Measurements from ENCODE around the gene ACP1.

Gene ACP1

DNA sequence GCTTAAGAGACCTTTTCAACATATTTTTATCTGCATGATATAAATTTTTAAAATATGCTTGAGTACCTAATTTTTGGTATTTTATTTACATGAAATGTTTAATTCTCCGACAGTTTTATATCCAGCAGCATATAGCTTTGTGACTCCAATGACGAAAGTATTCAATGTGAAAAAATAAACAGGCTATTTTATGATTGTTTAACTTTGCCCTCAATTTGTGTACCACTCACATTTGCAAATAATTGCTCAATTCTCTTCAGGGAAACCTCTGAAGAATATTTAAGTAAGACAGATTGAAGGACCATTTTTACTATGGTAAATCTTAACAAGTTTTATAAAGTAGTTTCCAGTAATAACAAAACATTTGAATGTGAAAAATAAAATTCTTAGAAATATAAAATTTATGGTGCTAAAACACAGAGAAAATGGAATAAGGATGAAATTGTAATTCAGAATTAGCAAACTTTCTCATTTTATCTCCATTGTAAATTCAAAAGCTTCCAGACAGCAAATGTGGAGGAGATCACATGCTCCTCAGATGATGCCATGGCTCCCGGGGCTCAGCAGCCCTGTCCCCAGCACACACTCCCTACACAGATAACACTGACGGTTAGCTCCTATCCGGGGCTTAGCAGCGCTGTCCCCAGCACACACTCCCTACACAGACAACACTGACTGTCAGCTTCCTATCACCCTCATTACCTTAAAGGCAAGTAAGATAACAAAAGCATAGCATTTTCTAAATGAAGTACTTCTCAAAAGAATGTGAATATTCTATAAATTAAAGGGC lies 40.6 kb upstream of the ACP1 start:
- H3F3A ChIP-seq (ENCODE audit: control insufficient read depth, insufficient read depth): no peaks in the 10 kb centered on the region
- no peaks in the 10 kb centered on the region for H3K9me2 ChIP-seq (replicated peaks; ENCODE audit: control insufficient read depth, low read length)
- no peak overlapping the region for H3K4me2 ChIP-seq (ENCODE audit: low read length)
- no peaks in the 10 kb centered on the region for H3K4me1 ChIP-seq (ENCODE audit: control insufficient read depth, low read length)
- TF ChIP-seq, protein P1, sequence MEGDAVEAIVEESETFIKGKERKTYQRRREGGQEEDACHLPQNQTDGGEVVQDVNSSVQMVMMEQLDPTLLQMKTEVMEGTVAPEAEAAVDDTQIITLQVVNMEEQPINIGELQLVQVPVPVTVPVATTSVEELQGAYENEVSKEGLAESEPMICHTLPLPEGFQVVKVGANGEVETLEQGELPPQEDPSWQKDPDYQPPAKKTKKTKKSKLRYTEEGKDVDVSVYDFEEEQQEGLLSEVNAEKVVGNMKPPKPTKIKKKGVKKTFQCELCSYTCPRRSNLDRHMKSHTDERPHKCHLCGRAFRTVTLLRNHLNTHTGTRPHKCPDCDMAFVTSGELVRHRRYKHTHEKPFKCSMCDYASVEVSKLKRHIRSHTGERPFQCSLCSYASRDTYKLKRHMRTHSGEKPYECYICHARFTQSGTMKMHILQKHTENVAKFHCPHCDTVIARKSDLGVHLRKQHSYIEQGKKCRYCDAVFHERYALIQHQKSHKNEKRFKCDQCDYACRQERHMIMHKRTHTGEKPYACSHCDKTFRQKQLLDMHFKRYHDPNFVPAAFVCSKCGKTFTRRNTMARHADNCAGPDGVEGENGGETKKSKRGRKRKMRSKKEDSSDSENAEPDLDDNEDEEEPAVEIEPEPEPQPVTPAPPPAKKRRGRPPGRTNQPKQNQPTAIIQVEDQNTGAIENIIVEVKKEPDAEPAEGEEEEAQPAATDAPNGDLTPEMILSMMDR (IDR thresholded peaks at IDR 0.05; ENCODE audit: low read depth, low read length, poor library complexity, severe bottlenecking): no peak
- TF ChIP-seq EZH2phosphoT487 (IDR thresholded peaks at IDR 0.05; ENCODE audit: borderline replicate concordance, low read length): no peak
- H3K9me3 ChIP-seq (ENCODE audit: control insufficient read depth, insufficient read depth, low read length): no peaks in the 10 kb centered on the region
- no peaks in the 10 kb centered on the region for H3K36me3 ChIP-seq (ENCODE audit: control insufficient read depth, low read length)
- no peak overlapping the region for H3K4me3 ChIP-seq (ENCODE audit: low read length)
- no peaks in the 10 kb centered on the region for H3K79me2 ChIP-seq (ENCODE audit: control insufficient read depth, low read length)
- no peaks in the 10 kb centered on the region for H4K20me1 ChIP-seq (ENCODE audit: control insufficient read depth, insufficient read depth, low read depth, low read length)
- H3K27me3 ChIP-seq (ENCODE audit: control insufficient read depth, low read length): no peaks in the 10 kb centered on the region
- H3K27ac ChIP-seq (ENCODE audit: low read depth, low read length): no peak overlapping the region

DNA sequence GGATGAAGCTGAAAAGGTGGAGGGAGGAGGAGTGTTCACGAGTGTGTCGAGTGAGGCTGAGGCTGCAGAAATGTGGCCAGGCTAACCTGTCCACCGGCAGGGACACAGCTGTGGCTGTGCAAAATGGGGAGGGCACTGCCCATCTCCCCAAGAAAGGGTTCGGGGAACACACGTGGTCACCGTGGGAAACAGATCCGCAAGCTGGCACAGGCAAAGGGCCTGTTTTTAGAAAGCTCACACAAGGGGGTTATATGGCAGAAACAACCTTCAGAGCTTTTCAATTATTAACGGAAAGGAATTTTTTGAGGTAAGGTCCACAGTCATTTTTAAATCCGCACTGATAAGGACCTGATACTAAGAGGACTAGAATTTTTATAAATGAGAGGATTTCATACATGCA lies 36.6 kb upstream of the ACP1 start:
- no peak overlapping the region for H3K4me3 ChIP-seq (ENCODE audit: low read length)
- TF ChIP-seq, protein P1 (IDR thresholded peaks at IDR 0.05; ENCODE audit: low read depth, low read length, poor library complexity, severe bottlenecking): no peak
- TF ChIP-seq EZH2phosphoT487 (IDR thresholded peaks at IDR 0.05; ENCODE audit: borderline replicate concordance, low read length): no peak
- H3K4me2 ChIP-seq (ENCODE audit: low read length): no peak overlapping the region
- no peaks in the 10 kb centered on the region for H3K27me3 ChIP-seq (ENCODE audit: control insufficient read depth, low read length)
- no peaks in the 10 kb centered on the region for H3F3A ChIP-seq (ENCODE audit: control insufficient read depth, insufficient read depth)
- H3K9me3 ChIP-seq (ENCODE audit: control insufficient read depth, insufficient read depth, low read length): no peaks in the 10 kb centered on the region
- no peaks in the 10 kb centered on the region for H3K9me2 ChIP-seq (replicated peaks; ENCODE audit: control insufficient read depth, low read length)
- no peaks in the 10 kb centered on the region for H3K79me2 ChIP-seq (ENCODE audit: control insufficient read depth, low read length)
- H3K27ac ChIP-seq (ENCODE audit: low read depth, low read length): no peak overlapping the region
- H4K20me1 ChIP-seq (ENCODE audit: control insufficient read depth, insufficient read depth, low read depth, low read length): no peaks in the 10 kb centered on the region
- no peaks in the 10 kb centered on the region for H3K4me1 ChIP-seq (ENCODE audit: control insufficient read depth, low read length)
- no peaks in the 10 kb centered on the region for H3K36me3 ChIP-seq (ENCODE audit: control insufficient read depth, low read length)

DNA sequence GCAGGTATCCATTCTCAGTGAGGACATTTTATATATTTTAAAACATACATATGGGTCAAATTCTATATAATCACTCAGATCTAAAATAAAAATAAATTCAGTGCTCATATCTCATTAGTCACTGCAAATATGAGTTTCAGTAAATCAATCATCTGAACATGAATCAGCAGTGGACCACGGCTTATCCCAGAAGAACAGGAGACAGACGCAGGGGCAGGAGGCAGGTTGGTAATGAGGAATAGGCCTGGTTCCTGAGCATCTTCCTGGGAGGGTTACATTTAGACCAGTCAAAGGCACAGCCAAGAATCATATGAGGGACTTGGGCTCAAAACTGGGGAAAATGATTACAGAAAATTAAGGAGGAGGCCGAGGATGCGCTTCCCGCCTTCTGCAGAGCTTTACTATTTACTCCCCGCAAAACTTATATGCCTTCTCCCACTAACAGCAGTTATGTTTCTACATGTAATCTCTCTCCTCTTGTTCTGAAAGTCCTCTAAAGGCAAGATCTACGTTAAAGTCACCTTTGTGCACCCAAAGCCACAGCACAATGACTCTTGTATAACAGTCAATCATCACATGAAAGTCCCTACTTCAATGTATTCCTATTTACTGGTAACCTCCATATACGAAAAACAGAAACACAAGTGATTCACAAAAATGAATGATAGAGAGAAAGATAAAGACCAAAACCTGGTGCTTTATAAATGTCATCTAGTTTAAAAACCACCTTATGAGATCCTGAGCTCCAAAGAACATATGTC lies 36.0 kb upstream of the ACP1 start:
- H3K4me2 ChIP-seq (ENCODE audit: low read length): no peak overlapping the region
- no peaks in the 10 kb centered on the region for H4K20me1 ChIP-seq (ENCODE audit: control insufficient read depth, insufficient read depth, low read depth, low read length)
- no peak overlapping the region for H3K27ac ChIP-seq (ENCODE audit: low read depth, low read length)
- no peaks in the 10 kb centered on the region for H3F3A ChIP-seq (ENCODE audit: control insufficient read depth, insufficient read depth)
- no peaks in the 10 kb centered on the region for H3K9me2 ChIP-seq (replicated peaks; ENCODE audit: control insufficient read depth, low read length)
- H3K9me3 ChIP-seq (ENCODE audit: control insufficient read depth, insufficient read depth, low read length): no peaks in the 10 kb centered on the region
- H3K79me2 ChIP-seq (ENCODE audit: control insufficient read depth, low read length): no peaks in the 10 kb centered on the region
- no peak overlapping the region for H3K4me3 ChIP-seq (ENCODE audit: low read length)
- H3K36me3 ChIP-seq (ENCODE audit: control insufficient read depth, low read length): no peaks in the 10 kb centered on the region
- TF ChIP-seq EZH2phosphoT487 (IDR thresholded peaks at IDR 0.05; ENCODE audit: borderline replicate concordance, low read length): no peak
- TF ChIP-seq, protein P1 (IDR thresholded peaks at IDR 0.05; ENCODE audit: low read depth, low read length, poor library complexity, severe bottlenecking): no peak
- H3K27me3 ChIP-seq (ENCODE audit: control insufficient read depth, low read length): no peaks in the 10 kb centered on the region
- H3K4me1 ChIP-seq (ENCODE audit: control insufficient read depth, low read length): no peaks in the 10 kb centered on the region

All from DOHH2 (cell line).